ENCODE measurements around the gene SMAD4.

The SMAD4 gene

DNA sequence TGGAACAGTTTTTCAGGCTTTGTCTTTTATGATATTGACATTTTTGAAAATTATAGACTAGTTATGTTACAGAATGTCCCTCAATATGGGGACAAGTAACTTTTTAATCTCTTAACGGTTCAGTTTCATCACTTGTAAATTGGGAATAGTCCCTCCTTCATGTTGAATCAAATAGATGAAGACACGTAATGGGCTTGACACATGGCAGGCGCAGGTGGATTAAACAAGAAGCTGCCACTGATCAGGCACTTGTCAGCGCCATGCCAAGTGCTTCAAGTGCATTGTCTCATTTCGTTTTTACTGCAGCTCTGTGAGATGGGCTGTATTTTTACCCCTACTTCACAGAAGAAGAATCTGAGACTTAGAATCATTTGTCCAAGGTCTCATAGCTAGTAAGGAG is 9.5 kb upstream of the SMAD4 start:
- in situ Hi-C loops (cut with MboI; ENCODE audit: low sequenced_read_pairs, unreplicated experiment), result no loop called here
- TF ChIP-seq, protein P1, sequence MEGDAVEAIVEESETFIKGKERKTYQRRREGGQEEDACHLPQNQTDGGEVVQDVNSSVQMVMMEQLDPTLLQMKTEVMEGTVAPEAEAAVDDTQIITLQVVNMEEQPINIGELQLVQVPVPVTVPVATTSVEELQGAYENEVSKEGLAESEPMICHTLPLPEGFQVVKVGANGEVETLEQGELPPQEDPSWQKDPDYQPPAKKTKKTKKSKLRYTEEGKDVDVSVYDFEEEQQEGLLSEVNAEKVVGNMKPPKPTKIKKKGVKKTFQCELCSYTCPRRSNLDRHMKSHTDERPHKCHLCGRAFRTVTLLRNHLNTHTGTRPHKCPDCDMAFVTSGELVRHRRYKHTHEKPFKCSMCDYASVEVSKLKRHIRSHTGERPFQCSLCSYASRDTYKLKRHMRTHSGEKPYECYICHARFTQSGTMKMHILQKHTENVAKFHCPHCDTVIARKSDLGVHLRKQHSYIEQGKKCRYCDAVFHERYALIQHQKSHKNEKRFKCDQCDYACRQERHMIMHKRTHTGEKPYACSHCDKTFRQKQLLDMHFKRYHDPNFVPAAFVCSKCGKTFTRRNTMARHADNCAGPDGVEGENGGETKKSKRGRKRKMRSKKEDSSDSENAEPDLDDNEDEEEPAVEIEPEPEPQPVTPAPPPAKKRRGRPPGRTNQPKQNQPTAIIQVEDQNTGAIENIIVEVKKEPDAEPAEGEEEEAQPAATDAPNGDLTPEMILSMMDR (IDR thresholded peaks at IDR 0.05; ENCODE audit: borderline replicate concordance, control extremely low read depth, extremely low read depth, insufficient read depth, missing control alignments), result no peak
- no peak for DNase-seq (ENCODE audit: low spot score)

- TF ChIP-seq, protein P1 (IDR thresholded peaks at IDR 0.05; ENCODE audit: borderline replicate concordance, control extremely low read depth, extremely low read depth, insufficient read depth, missing control alignments), result no peak
- in situ Hi-C loops (cut with MboI; ENCODE audit: low sequenced_read_pairs, unreplicated experiment), result no loop called here
- no peak for DNase-seq (ENCODE audit: low spot score)
Measured at GRCh38 chr18:51021226-51021965, 8.6 kb upstream of the SMAD4 start.

GRCh38 chr18:51025512-51025911 is 4.5 kb upstream of the SMAD4 start:
- DNase-seq (ENCODE audit: low spot score), result no peak
- in situ Hi-C loops (cut with MboI; ENCODE audit: low sequenced_read_pairs, unreplicated experiment), result no loop called here
- TF ChIP-seq, protein P1 (IDR thresholded peaks at IDR 0.05; ENCODE audit: borderline replicate concordance, control extremely low read depth, extremely low read depth, insufficient read depth, missing control alignments), result no peak

GRCh38 chr18:51028201-51028805 is 1.7 kb upstream of the SMAD4 start:
- in situ Hi-C loops (cut with MboI; ENCODE audit: low sequenced_read_pairs, unreplicated experiment), result no loop called here
- peak; percentile 34 for DNase-seq (ENCODE audit: low spot score)
- TF ChIP-seq, protein P1 (IDR thresholded peaks at IDR 0.05; ENCODE audit: borderline replicate concordance, control extremely low read depth, extremely low read depth, insufficient read depth, missing control alignments), result peak; percentile 31

- in situ Hi-C loops (cut with MboI; ENCODE audit: low sequenced_read_pairs, unreplicated experiment), result no loop called here
- TF ChIP-seq, protein P1 (IDR thresholded peaks at IDR 0.05; ENCODE audit: borderline replicate concordance, control extremely low read depth, extremely low read depth, insufficient read depth, missing control alignments), result no peak
- no peak for DNase-seq (ENCODE audit: low spot score)
Measured at GRCh38 chr18:51029378-51029693, 677 bp upstream of the SMAD4 start.

GRCh38 chr18:51030537-51031258 is 685 bp downstream of the SMAD4 start:
- in situ Hi-C loops (cut with MboI; ENCODE audit: low sequenced_read_pairs, unreplicated experiment), result no loop called here
- TF ChIP-seq, protein P1 (IDR thresholded peaks at IDR 0.05; ENCODE audit: borderline replicate concordance, control extremely low read depth, extremely low read depth, insufficient read depth, missing control alignments), result no peak
- DNase-seq (ENCODE audit: low spot score), result peak; percentile 80
